COLO668 (cell line): Measurements from ENCODE around the gene MED13L.

ENCODE experiments used
- DNase-seq: peaks from one replicate; lab custom pipeline; 2025; ENCODE audit not compliant: unreplicated experiment; lab: John Stamatoyannopoulos, UW

Gene MED13L

DNA sequence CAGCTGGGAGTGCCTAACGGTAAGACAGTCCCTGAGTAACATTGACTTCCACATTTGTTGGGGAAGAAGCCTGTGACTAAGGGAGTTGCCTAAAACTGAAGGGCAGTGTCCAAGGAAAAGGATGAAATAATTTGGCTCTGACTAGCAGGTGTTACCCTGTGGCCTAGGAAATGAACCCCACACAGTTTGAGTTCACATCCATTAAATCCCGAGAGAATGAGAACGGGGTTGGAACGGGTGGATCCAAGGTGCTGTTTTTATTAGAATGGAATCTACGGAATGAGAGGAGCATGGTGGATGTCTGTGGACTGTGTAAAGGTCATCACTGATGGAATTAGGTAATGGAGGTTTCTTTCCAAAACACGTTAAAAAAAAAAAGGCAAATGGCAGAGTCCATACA, 324.0 kb downstream of the MED13L start:
- DNase-seq, result no peak

DNA sequence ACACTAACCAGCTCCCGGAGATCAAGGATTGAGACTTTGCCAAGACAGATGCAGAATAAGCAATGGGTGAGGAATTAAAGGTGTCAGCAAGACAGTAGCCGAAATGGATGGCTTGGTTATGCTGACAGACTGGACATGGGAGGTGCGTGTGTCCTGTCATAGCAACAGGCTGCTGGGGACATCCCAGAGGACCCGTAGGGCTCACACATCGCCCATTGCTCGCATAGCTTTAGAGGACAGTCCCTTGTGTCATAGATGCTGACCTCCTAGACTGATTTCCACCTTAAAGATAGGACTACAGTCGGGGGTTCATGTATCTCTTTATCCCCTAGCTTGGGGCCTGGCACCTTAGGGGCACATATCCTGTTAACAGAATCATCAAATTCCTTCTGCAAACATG, 324.5 kb downstream of the MED13L start:
- DNase-seq, result no peak

DNA sequence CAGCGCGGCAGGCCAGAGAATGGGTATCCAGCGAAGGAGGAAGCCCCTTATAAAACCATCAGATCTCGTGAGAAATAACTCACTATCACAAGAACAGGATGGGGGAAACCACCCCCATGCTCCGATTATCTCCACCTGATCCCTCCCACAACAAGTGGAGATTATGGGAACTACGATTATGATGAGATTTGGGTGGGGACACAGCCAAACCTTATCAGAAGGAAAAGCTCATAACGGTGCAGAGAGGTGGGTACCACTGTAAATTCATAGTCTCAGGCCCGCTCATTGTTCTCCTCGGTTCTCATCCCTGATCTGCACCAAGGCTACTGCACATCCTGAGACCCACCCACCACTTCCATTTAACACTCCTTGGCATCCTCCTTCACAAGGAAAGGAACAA, 326.5 kb downstream of the MED13L start:
- no peak for DNase-seq

DNA sequence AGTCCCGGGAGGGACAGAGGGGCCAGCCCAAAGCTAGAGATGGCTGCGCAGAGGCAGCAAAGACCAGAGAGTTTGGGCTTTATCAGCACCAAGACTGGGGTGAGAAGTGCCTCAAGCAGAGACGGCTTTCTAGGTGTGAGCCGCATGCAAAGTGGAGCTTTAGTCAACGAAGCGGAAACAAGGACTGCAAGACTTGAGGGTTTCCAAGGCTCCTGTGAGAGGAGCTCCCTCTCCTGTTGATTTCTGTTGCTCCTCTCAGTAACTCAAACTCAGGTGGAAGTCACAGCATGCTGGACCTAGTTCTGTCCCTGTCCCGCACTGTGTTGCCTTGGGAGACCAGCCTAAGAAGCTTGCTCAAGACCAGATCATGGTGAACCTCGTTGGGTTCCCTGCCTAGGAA, 327.8 kb downstream of the MED13L start:
- DNase-seq, result no peak

DNA sequence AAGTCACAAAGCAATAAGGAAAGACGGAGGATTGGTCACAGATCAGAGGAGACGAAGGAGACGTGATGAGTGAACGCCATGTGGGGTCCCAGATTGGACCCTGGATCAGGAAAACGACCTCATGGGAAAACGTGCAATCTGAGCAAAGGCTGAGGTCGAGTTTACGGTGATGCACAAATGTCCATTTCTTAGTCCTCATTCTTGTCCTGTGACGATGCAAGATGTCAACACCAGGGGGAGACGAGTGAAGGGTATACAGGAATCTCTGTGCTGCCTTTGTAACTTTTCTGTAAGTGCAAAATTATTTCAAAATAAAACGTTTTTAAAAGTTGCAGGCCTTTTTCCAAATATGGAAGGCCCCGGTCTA, 329.8 kb downstream of the MED13L start:
- no peak for DNase-seq

DNA sequence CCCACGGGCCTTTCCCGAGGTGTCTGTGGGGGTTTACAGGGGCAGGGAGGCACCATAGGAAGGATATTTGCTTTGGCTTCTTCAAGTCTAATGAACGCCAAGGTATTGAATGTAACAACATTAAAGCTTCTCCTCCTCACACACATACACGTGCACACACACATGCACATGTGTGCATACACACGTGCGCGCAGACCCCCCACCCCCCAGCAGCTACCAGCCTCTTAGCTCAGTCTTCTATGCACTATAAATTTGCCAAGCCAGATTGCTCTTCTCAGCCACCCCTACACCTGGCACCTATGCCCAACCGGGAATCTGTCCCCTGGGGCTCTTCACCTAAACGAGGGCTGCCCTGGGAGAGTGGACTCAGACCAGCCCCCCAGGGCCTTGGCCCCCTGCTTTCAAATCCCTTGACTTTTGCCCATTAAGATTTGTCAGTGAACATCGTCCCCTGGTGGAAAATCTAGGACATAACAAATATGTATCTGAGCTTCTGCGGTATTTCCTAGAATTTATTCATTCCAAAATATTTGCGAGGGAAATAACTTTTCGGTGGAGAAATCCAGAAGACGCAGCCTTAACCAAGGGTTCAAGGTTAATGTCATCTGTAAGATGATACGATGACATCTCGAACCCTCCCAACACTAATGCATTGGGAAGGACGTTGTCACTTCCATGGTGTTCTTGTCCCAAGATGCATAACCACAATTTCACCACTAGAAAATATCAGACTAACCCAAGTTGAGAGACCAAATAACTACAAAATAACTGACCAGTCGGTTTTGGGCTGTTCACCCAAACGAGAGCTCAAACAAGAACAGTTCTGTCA, 330.4 kb downstream of the MED13L start:
- no peak for DNase-seq

DNA sequence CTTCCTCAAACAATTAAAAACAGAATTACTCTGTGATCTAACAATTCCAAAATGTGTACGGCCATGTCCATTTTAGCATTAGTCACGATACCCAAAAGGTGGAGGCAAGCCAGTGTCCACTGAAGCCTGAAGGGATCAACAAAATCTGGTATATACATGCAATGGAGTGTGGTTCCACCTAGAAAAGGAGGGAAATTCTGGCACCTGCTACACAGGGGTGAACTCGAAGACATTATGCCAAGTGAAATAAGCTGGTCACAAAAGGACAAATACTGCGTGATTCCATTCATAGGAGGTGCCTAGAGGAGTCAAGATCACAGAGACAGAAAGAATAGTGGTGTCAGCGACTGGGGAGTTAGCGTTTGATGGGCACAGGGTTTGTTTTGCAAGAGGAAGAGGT, 331.4 kb downstream of the MED13L start:
- DNase-seq, result no peak

DNA sequence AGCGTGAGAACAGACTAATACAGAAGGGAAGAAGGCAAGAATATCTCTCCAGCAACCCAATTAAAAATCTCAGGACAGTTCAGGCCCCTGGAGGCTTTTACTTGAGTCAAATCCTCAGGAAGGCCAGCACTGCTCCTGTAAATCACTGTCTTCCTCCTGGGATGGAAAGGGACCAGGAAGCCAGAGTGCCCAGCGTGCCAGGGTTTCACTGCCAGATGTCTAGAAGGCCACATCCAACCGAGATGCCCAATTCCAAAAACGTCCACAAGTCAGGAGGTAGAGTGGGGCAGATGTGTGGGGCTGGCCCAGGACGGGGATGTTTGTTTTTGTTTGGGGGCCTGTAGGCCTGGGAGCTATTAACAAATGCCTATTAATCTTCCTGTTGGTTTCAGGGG, 332.0 kb downstream of the MED13L start:
- no peak for DNase-seq

DNA sequence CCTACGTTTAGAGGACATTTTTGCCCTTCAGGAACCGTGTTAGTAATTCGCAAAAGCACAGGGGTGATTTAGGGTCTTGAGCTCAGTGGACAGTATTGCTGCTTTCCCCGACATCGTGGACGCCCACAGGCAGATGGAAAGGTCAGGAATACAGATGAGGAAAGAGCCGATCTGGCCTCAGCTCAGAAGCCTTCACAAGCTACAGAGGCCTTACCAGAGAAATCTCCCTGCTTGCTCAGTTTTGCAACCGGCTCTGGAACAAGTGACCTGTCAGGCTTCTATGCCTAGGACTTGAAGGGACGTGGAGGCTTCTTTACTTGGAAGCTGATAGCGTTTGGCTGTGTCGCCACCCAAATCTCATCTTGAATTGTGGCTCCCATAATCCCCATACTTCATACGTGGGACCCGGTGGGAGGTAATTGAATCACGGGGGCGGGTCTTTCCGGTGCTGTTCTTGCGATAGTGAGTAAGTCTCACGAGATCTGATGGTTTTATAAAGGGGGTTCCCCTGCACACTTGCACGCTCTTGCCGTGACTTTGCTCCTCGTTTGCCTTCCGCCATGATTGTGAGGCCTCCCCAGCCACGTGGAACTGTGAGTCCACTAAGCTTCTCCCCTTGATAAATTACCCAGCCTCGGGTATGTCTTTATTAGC, 332.5 kb downstream of the MED13L start:
- DNase-seq, result no peak

DNA sequence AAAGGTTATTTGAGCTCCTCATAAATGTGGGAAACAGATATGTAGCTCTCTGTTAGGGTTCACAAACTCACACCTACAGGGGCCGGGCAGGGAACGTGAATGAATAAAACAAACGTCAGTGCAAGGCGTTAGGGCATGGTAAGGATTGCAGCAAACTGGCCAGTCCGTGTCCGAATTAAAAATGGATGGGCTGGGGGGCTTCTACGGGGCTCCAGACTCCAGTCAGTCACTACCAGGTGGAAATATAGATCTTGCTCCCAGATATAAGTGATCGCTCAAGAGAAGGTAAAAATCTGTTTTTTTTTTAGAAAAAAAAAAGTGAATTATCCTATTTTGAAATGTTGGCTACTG, 333.1 kb downstream of the MED13L start:
- DNase-seq, result no peak

DNA sequence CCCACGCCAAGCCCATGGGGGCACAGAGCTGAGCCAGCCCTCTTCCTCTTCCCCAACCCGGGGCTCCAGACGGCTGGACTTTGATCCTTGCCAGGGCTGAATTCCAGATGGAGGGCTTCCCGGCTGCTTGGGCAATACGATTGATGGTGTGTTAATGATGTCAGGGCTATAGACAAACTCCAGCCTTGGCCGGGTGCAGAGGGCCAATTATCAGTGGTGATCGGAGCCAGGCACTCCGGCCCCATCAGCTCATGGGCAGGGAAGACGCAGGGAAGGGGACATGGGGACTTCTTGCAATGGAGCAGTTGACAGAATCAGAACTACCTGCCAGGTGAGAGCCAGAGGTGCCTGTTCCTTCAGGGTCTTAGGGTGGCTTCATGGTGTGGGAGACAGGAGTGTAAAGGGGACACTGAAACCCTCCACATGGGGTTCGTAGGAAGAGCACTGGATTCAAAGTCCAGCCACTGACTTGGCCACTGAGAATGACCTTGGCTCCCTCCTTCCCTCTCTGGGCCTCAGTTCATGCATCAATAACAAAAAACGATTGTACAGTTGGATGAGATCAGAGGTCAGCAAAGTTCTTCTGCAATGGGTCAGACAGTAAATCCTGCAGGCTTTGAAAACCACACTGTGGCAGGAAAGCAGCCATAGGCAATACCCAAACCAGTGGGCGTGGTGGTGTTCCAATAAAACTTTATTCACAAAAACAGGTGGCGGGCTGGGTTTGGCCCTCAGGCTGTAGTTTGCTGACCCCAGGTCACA, 333.7 kb downstream of the MED13L start:
- no peak for DNase-seq

DNA sequence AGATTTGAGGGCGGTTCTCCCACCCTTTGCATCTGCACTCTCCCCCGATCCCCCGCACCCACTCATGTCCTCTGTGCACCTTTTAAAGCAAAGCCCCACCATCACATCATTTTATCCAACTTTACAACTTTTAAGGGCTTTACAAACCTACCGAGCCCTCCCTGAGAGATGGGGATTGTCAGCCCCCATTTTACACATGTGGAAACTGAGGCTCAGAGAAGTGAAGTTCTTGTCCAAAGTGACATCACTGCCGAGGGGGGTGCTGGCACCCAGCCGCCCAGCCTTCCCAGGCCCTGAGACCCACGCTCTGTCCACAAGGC, 334.2 kb downstream of the MED13L start:
- DNase-seq, result no peak

DNA sequence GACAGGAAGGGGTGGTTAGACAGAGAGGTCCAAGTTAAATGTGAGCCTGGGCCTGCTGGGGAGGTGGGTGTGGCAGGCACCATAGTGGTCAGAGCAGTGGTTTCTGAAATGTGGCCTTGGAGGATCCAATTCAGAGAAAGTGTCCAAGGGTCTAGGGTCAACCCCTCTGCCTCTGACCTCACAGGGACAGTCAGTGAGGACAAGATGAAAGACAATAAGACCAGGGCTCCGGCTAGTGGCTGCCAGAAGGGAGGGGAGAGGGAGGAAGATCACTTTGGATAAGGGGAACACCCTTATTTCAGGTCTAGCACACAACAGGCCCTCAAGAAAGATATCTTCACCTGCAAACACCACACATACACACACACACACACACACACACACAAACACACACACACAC, 335.1 kb downstream of the MED13L start:
- no peak for DNase-seq

DNA sequence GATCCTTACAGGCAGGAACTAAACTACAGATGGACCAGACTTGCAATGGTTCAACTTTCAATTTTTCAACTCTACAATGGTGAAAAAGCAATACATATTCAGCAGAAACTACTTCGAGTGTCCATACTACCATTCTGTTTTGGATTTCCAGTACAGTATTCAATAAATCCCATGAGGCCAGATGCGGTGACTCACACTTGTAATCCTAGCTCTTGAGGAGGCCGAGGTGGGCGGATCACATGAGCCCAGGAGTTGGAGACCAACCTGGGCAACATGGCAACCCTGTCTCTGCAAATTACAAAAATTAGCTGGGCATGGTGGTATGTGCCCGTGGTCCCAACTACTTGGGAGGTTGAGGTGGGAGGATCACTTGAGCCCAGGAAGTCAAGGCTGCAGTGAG, 336.1 kb downstream of the MED13L start:
- DNase-seq, result no peak

DNA sequence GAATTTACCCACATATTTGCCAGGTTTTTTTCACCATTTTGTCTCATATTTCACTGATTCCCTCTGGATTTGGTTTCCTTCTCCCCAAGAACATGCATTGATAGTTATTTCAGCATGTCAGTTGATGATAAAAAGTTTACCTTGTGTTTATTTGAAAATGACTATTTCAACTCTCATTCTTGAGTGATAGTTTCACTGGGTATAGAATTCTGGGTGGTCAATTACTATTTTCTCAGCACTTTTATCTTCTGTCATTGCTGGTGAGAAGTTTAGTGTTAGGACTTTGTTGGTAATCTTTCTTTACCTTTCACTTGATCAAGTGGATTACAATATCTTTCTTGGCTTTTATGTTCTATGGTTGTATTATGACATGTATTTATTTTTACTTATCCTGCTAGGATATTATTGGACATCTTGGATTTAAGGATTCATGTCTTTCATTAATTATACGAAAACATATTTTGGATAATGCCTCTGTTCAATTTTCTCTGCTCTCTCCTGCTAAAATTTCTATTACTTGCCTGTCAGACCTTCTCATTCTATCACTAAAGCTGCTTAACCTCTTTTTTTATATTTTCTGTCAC, 338.6 kb downstream of the MED13L start:
- no peak for DNase-seq

DNA sequence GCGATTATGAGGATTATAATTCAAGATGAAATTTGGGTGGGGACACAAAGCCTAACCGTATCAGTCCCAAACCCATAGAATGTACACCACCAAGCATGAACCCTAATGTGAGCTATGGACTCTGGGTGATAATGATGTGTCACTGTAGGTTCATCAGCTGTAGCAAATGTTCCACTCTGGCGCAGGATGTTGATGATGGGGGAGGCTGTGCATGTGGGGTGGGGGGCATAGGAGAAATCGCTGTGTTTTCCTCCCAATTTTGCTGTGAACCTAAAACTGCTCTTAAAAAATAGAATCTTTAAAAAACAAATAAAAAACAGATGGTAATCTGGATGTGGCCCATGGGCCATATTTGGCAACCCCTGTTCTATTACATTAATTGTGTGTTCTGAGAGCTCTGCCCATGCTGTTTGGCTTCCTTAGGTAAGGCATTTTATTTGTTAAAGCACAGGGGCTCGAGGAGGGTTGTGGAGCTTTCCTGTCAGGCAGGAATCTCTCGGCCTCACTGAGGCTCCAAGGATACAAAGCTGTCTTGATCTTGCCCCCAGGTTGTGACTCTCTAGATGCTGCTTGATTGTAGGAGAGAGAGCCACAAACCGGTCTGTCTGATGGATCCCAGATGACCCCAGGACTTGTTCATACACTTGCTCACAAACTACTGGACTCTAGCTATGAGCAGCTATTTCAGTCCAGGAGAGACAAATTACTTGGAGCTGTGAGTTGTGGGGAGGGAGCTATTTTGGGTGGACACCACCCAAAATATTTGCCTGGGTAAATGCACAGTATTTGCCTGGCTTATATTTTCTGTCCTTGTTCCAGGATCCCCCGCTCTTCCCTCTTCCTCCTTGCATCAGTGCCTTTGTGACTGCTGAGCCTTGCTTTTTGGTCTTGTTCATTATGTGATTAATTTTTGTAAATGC, 340.2 kb downstream of the MED13L start:
- DNase-seq, result no peak

DNA sequence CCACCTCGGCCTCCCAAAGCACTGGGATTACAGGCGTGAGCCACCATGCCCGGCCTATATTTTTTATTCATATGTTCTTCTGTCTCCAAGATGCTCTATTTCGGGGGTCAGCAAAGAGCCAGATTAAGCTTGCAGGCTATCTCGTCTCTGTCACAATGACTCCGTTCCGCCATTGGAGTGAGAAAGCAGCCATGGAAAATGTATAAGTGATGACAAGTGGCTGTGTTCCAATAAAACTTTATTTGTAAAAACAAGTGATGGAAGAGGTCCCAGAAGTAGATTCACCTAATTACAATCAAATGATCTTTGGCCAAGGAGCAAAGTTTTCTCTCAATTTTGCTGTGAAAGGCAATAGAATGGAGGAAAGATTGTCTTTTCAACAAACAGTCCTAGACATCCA, 342.6 kb downstream of the MED13L start:
- no peak for DNase-seq

DNA sequence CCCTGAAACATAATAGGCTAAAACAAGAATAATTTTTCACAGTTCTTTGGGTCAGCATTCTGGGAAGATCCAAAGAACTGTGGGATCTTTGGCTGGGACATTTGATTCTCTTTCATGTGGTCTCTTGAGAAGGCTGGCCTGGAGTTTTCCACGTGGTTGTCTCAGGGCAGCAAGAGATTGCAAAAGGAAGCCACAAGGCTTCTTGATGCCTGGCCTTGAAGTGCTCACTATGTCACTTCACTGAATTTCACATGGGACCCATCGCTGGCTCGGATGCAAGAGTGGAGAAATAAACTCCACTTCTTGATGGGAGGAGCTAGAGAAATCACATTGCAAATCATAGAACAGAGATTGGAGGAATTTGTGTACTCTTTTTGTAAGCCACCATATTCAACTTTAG, 343.4 kb downstream of the MED13L start:
- no peak for DNase-seq

DNA sequence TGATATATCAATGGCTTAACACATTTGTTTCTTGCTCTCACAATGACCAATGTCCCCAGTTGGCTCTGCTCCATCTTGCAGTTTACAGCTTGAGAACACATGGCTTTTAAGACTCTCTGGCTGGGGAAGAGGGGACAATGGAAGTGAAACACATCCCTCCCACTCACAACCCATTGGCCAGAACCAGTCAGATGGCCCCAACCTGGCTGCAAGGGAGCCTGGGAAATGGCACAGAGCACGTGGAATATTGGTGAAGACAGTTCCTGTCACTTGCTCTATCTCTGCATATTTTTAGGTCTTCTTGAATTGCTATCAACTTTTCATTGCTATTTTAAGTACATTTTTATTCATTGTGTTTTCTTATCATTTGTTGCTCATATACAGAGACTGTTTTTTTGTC, 345.4 kb downstream of the MED13L start:
- no peak for DNase-seq

DNA sequence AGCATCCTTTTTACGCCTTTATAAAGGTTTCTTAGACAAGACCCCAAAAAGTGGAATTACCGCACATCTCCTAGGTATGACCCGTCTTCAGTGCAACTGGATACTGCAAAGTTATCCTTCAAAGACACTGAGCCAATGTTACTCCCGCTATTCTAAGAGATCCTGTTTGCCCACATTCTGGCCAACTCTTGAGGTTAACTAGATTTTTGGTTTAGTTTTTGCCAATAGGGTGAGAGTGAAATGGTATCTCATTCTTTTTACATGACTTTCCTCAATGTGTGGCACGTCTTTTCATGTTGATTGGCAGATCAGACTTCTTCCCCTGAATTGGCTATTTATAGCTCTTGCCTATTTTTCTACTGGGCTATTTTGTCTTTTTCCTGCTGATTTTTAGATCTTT, 347.2 kb downstream of the MED13L start:
- DNase-seq, result no peak

DNA sequence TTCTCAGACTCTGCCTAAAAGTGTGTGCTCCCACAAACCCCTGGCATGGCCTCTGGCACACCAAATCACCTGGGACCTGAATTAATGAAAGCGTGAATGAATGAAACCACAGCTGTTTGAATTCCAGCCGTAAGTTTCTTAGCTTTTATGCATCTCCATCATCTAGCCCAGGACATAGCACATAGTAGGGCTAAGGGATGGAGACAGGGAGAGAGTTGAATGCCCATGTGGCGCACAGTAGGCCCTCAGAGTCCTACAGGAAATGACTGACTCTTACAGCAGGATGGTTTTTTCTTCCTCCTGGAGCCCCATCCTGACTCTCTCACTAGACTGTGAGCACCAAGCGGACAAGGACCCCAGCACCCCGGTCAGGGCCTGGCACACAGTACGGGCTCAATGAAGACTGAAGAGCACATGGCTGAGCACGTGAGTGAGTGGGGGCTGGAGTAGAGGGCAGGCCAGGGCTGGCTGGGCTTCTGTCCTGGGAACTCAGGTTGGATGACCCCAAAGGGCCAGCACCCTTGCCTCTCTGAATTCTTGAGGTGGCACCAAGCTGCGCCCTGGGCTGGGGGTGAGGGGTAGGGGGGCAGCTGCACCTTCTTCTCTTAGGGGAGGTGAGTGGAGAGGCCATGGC, 351.3 kb downstream of the MED13L start:
- DNase-seq, result no peak
